GM19239 (cell line): ENCODE data around the gene PRR19.
"Not testable (repeated sequence)": the region's sequence is repeated elsewhere in the genome, so short reads cannot be mapped to it uniquely, and the experiment has no call there.

Experiments used
- DNase-seq: peaks from one replicate; pipeline ENCODE4 v3.0.0; 2011; ENCODE audit warnings: low spot score; ENCODE audit not compliant: insufficient read length
- FAIRE-seq: peaks from 2 replicates; lab custom pipeline; 2011; peaks lifted over from hg19 to GRCh38; lab: Jason Lieb, UNC

The PRR19 gene, protein sequence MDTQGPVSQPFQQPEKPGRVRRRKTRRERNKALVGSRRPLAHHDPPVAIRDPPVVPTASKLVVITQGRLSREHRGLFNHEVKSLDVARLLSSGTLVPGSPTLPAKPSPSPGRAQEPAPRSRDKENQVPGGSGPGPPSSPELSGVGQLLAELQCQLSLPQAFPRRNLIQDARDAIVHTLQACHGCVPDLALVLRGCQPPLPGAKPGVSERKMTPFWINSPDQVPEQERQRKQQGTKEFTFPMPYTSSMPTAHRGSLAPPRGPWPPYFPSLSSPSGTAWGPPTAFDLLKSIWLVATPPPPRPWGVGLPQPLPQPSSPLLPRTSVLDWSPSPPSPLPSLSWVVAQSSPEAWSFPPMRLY

DNA sequence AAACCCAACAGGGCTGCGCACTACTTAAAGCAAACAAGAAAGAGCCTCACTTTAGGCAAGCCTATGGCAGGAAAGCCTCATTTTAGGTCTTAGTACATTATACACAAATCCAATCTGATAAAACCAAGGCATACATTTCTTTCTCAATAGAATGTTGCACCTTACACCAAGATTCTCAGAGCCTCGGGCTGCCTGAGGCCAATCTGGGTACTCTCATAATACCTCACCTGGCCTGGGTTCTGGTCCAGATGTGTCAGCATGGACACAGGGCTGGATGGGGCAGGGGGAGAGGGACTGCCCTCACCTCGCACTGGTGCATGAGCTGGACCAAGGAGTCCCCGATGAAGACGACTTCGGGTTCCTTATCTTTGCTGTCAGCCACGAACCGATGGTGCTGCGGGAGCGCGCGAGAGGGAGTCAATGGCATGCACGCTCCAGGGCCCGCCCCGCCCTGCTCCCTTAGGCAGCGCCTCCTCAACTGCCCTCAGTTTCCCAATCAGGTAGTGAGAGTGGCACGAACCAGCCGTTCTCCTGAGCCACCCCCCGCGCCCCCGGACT, at the start of gene PRR19:
PRR19 (plus strand) TSS at position 487 of the 558 bp plus-strand sequence. CDS start 7,453 bp downstream, outside the sequence.
- peak; percentile 74 for FAIRE-seq
- DNase-seq = no peak

DNA sequence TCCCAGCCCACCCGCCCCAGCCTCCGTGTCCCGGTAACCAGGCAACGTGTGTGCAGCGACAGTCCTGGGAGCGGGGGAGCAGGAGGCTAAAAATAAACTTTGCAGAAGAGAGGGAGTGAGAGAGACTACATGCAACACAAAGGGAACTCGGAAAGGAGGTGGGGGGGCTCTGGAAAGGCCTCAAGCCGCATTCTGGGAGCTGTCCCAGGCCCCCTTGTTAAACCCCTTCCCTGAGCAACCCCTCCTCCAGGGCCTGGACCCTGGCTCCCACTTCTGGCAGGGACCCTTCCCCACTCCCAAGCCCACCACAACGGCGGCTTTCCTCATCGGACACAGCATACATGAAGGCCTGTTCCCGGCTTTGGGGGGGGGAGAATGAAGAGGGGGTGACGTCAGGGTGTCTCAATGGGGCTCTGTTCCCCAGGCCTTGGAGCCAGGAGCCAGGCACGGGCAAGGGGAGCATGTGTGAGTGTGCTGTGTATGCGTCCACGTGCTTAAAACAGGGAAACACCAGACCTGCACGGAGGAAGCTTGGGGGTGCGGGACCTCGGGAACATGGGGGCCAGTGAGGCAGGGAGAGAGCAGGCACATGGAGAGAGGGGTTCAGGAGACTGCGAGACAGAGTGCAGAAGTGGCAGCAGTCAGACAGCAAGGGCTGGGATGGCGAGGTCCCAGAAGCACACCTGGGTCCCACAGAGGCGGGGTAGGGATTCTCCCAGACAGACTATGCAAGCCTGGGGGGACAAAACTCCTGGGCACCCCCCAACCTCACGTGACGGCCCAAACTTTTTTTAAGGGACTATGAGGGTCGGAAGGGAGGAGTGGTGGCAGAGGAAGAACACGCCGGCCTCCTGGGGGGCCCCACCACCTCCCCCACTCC, 49.3 kb upstream of the PRR19 start:
- no peak for DNase-seq
- FAIRE-seq = peak; percentile 4

DNA sequence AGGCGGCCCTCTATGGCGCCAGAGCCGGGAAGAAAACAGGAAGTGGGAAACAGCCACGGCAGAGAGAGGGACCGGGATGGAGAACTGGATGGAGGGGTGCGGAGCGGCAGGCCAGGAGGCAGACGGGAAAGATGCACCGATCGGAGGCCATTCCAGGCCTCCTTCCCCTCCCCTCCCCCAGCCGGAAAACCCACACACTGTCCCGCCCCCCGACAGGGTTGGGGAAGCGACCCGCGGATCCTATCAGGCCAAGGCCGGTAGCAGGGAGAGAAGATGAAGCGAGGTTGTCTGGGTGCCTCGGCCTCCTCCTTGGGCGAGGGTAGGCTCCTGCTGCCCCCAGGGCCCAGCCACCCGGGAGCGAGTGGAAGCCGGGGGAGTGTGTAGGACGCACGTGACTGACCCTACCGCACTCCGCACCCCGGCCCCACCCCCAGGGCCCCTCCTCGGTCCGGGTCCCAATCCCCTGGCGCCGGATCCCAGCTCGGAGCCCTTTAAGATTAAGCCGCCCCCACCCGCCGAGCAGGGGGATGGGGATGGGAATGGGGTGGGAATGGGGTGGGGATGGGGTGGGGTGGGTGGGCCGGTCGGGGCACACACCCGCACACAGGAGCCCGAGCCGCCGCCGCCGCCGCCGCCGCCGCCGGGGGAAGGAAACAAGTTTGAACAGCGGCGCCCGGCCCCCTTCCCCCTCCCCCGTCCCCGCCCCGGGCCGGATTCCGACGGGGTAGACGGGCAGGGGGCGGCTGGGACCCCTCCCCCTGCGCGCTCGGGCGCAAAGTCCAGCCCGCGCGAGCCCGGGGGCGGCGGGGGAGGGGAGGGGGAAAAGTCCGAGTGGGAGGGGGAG, 48.5 kb upstream of the PRR19 start:
- FAIRE-seq = peak; percentile 78
- peak; percentile 71 for DNase-seq

DNA sequence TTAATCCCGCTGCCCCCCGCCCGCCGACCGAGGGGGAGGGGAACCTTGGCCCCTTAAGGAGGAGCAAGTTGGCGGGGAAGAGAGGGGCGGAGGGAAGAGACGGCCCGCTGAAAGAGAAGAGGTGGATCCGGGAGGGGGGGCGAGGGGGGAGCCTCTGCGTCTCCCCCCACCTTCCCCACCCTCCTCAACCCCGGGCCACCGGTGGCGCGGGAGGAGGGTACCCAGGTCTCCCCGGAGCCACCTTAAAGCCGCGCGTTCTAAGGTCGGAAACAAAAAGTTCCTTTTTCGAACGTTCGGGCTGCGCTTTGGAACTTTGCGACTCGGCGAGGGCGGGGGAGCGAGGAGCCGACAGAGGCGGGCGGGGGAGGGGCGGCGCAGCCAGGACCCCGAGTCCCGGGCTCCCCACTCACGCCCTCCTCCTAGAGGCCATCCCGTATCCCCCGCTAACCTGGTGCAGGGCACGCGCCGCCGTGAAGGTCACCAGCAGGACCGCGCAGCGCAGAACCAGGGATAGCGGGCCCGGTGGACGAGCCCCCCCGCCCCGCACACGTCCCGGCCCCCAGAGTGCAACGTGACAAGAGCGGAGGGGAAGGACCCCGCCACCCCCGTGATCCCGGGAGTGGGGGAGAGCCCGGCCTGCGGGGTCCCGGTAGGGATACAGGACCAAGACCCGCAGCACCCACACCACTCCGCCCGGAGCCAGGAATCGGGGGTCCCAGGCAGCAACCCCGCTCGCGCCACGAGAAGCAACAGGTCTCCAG, 47.7 kb upstream of the PRR19 start:
- DNase-seq (no peak), FAIRE-seq (peak; percentile 84)

DNA sequence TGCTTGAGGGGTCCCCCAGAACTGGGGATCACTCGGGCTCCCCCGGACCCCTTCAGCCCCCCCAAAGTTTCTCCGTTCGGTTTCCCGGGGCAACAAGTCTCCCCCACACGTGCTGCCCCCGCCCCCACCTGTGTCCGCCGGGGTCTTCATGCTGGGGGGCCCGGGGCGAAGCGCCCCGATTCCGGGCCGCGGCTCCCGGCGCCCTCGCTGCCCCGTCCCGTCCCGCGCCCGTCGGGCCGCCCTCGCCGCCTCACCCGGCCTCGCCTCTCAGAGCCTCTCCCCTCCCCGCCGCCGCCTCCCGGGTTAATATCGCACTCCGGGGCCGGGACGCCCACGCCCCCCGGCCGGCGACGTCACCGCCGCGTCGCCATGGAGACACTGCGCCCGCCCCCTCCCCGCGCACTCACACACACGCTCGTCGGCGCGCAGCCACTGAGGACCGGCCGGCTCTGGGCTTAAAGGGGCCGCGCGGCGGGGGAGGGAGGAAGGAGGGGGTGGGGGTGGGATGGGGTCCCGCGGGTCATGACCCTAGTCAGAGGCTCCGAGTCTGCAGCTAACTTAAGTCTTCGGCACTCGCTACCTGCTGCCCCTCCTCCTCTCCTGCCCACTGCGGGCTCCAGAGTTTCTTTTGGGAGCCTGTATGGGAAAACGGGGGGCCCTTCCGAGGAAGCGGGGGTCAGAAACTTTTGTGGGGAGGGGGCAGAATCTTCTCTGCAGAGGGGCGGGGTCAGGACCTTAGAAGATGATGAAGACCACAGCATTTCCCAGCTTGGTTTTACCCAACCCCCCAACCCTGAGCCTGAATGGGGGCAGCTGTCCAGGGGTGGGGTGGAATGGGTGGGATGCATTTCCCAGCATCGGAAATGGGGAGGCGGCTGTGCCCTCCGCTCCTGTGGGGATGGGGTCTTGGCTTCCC, 46.8 kb upstream of the PRR19 start, which contains the start of gene ERF:
ERF (minus strand) TSS at position 279 of the 916 bp plus-strand sequence; CDS start at position 150, 129 bp downstream.
- DNase-seq (peak; percentile 88), FAIRE-seq (peak; percentile 90)

DNA sequence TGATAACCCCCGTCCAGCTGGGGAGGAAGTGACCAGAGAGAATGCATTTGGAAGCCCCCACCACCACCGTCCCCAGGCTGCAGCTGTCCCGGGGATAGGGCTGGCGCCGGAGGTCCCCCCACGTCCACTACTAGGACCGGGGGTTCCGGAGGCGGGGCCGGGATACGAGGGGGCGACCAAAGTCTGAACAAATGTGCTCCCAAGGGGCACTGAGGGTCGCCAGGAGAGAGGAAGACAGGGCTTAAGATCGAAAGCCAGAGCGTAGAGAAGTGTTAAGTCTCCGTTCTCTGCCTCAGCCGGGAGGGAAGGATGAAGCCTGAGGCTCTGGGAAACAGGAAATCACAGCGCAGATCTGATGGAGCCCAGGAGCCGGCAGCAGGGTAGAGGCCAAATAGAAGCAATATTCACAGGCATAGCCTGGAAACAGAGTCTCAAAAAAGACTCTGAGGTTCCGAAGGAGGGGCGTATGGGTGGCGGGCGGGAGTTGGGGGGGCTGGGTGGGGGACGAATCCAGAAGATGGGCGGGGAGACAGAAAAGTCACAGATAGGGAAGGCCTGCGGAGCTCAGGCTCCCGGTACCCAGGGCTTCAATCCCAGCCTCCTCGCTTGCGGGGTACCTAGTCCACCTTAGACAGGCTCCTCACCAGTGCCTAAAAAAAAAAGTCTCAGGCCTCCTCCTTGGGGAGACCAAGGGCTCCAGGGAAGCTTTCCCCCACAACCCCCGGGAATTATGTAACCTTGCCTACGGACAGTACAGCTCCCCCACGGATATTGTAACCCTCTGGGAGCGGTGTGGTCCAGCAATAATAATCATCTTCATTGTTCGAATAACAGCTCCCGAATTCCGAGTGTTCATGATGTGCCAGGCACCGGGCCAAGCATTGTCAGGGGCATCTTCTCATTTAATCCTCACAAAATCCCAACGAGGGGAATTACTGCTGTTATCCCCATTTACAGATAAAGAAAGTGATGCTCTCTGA, 45.9 kb upstream of the PRR19 start:
- no peak for DNase-seq
- peak; percentile 21 for FAIRE-seq

DNA sequence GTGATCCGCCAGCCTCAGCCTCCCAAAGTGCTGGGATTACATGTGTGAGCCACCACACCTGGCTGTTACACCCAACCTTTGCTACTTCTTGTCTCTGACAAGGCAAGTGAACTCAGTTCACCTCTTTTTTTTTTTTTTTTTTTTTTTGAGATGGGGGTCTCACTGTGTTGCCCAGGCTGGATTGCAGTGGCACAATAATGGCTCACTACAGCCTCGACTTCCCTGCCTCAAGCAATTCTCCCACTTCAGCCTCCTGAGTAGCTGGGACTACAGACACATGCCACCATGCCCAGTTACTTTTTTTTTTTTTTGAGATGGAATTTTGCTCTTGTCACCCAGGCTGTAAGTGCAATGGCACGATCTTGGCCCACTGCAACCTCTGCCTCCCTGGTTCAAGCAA, 44.1 kb upstream of the PRR19 start:
- FAIRE-seq, DNase-seq: not testable (repeated sequence)

DNA sequence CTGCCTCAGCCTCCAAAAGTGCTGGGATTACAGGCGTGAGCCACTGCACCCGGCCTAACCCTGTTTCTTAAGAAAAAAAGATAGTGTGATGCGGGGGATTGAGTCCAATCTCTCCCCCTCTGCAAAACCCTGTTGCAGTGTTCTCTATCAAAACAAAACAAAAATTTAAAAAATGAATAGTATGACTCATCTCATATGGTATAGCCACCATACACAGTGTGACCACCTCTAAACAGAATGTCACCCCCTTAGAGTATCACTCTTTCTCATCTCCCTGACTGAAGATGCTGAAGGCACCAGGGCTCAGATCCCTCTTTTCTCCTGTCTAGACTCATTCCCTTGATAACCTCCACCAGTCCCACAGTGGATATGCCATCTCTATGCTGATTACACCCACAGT, 40.2 kb upstream of the PRR19 start:
- DNase-seq (no peak), FAIRE-seq (no peak)

DNA sequence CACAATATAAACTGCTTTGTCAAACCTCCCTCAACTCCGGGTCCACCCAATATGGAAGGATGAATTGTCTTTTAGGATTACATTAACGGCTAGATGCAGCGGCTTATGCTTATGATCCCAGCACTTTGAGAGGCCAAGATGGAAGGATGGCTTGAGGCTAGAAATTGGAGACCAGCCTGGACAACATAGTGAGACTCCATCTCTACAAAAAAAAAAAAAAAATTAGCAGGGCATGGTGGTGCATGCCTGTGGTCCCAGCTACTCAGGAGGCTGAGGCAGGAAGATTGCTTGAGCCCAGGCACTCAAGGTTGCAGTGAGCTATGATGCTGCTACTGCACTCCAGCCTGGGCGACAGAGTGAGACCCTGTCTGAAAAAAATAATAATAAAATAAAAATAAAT, 35.8 kb upstream of the PRR19 start:
- not testable (repeated sequence) for DNase-seq, FAIRE-seq

DNA sequence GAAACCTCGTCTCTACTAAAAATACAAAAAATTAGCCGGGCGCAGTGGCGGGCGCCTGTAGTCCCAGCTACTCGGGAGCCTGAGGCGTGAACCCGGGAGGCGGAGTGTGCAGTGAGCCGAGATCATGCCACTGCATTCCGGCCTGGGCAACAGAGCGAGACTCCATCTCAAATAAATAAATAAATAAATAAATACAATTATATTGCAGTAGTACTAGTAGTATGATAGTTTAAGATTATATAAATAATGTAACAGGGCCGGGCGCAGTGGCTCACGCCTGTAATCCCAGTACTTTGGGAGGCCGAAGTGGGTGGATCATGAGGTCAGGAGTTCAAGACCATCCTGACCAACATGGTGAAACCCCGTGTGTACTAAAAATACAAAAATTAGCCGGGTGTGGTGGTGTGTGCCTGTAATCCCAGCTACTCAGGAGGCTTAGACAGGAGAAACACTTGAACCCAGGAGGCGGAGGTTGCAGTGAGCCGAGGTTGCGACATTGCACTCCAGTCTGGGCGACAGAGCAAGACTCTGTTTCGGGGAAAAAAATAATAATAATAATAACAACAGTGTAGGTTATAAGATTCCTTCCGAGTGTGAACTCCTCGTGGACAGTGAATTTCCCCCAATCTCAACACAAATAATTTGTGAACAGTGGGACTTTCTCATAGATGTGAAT, 34.9 kb upstream of the PRR19 start:
- FAIRE-seq, DNase-seq: not testable (repeated sequence)

DNA sequence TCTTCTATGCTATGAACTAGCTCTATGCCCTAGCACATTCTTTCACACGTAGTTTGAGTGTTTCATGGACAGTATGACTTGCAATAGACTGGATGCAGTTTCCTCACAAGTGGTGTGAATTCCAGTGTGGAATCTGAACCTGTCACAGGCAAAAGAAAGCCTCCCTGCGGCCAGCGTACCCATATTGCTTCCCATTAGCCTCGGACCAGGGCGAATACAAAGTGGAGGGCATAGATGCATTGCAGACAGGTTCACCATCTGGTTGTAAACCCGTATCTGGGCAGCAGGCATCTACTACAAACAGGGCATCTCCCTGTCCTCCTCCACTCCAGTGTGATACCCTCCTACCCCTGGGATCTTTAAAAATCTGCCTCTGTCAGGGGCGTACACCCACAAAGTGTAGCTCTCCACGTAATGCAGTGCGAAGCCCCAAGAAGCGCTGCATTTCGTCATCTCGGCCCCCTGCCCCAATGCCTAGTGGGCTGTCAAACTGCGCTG, 34.2 kb upstream of the PRR19 start:
- peak; percentile 35 for FAIRE-seq

DNA sequence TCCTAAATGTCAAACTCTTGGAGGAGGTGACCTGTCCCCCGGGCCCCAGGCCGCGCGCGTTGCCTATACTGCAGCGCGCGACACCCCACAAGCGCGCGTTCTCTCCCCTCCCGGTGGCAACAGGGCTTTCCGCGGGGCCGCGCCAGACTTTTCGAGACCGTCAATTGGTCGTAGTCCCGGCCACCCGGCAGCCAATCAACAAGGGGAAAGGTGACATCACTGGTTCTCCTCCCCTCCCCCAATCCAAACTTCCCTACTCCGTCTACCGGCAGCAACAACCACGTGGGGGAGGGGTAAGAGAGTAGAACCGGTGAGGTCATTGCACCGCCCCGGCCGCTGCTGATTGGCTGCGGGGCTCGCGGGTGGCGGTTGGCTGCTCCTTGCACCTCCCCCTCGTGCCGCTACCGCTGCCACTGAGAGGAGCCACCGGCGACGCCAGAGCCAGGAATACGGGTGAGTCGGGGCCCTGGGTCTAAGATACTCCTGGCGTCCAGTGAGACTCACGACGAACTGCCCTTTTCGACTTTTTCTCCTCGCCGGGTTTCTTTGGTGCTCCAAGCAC, 33.7 kb upstream of the PRR19 start:
- FAIRE-seq (no peak), DNase-seq (peak; percentile 89)

More for the DNA sequence above, 34.2 kb upstream of the PRR19 start:
- DNase-seq = no peak

DNA sequence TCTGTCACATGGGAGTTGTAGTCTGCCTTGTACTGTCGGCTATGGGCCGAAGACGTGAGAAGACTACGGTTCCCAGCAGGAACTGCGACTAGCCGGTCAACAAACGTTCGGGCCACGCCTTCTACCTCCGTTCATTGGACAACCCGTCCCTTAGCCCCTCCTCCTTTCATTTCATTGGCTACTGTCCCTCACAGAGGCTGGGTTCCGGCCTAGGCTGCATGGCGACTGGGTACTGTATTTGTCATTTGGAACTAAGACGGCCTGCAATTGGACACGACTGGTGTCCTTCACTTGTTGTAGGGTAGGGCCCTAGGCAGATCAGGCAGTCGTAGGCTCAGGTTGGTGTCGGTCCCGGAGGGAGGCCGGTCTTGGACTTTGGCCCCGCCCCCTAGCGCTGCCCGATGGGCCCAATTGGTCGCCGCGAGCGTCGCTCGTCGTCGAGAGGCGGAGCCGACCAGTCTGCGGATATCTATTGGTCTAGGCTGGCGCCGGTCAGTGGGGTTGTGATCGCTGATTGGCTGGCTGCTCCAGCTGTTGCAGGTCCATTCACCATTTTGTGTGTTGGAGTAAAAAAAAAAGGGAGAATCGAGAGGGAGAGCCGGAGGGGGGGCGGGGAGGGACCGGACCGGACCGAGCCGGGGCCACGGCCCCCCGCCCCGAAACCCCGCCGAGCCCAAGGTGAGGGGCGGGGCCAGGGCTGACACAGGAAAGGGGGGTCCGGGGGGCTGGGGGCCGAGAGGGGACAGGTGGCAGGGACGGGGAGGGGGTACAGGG, 33.0 kb upstream of the PRR19 start, which contains the start of gene CIC:
CIC (plus strand) TSS at position 549 of the 774 bp plus-strand sequence. CDS start 2,532 bp downstream, outside the sequence.
- FAIRE-seq = peak; percentile 99
- peak; percentile 94 for DNase-seq

DNA sequence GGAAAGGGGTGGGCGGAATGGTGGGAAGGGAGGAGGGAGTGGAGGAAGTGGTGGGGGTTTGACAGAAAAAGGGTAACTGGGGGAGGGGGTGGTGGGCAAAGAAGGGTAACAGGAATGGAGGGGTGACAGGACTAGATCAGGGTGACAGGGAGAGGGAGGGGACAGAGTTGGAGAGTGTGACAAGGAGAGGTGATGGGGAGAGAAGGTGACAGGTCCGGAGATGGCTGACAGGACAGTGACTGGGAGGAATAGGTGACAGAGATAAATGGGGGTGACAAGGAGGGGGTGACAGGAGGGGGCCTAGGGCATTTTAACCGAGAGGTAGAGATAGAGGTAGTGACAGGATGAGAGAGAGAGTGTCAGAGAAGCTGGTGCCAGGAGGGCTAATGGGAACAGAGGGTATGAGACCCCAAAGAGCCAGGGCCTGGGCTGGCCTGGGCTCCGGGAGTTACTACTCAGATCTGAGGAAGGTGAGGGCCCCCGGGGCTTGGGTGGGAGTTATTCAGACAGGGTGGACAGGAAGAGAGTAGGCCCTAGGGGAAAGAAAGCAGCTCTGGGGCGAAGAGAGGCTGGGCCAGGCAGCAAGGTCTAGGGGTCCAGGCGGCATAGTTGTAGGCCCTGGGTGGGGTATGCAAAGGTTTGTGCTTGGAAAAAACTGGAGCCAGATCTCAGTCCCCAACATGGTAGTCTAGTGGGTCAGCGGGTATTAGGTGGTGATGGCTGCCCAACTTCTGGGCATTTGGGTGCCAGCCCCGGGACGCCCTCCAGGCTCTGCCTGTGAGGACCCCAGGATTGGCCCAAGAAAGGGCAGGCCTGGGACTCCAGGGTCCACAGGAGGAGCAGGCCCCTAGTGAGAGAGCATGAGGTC, 32.2 kb upstream of the PRR19 start:
- no peak for FAIRE-seq
- no peak for DNase-seq
